SH-SY5Y (cell line): Measurements from ENCODE around the gene OR6K2.

ENCODE experiments used
- GATA2 ChIP-seq: IDR thresholded peaks from 2 replicates; pipeline ENCODE4 v1.6.1; 2011; ENCODE audit warnings: mild to moderate bottlenecking, low read depth, low read length
- GATA3 ChIP-seq: IDR thresholded peaks from 2 replicates; pipeline ENCODE4 v1.6.1; 2011; ENCODE audit warnings: low read depth, mild to moderate bottlenecking, low read length, moderate library complexity

DNA sequence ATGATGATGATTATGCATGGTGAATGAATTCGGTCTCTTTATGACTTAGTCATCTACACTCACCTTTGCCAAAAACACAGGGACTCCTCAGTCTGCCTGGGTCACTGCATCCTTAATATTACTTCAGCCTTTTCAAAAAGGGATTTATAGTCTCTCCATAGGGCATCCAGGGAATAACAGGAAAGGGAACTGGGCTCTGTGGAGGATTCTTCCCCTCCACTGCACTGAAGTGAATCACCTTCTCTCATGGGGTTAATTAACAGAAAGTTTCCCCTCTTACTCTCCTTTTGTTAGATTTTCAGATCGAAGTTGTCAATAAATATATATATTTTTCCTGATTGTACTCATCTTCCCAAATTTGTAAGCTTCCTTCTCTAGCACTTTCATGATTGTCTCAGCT lies 20.2 kb upstream of the OR6K2 start, which contains the start of gene OR6K3:
- TF ChIP-seq GATA3 (no peak), GATA2 (no peak)
